GM23338 (cell line): ENCODE measurements around the gene GALNT9. TPM values are rescaled to one million over a fixed set of nuclear protein-coding genes. Genes with fewer than 3 reads are reported as not detected.

ENCODE experiments used
- ATAC-seq: fragments of 200-7000 bp; cut with Tn5 transposase; 3 replicates; pipeline ENCODE4 v1.9.1; 2020
- DNase-seq: peaks from one replicate; pipeline ENCODE4 v3.0.0-alpha.2; 2015; ENCODE audit warnings: low spot score
- H2AFZ ChIP-seq: fragments of 200-600 bp; sonication (generic); 2 replicates; pipeline ENCODE4 v1.8.0; 2016; ENCODE audit warnings: antibody characterized with exemption, mild to moderate bottlenecking, moderate library complexity
- H3F3A ChIP-seq: fragments of 200-600 bp; sonication (generic); replicated peaks from 2 replicates; pipeline ENCODE4 v1.8.0; 2017; ENCODE audit warnings: antibody characterized with exemption, mixed run types, low read depth
- H3K27ac ChIP-seq: fragments of 200-600 bp; sonication (generic); 2 replicates; pipeline ENCODE4 v1.6.1; 2016; ENCODE audit warnings: low read depth
- H3K27me3 ChIP-seq: fragments of 200-600 bp; sonication (generic); 2 replicates; pipeline ENCODE4 v1.8.0; 2016; ENCODE audit warnings: mild to moderate bottlenecking, mixed run types, moderate library complexity; ENCODE audit not compliant: insufficient read depth
- H3K36me3 ChIP-seq: fragments of 200-600 bp; sonication (generic); 2 replicates; pipeline ENCODE4 v1.8.0; 2016; ENCODE audit warnings: mild to moderate bottlenecking; ENCODE audit not compliant: insufficient read depth
- H3K4me1 ChIP-seq: fragments of 200-600 bp; sonication (generic); 2 replicates; pipeline ENCODE4 v1.8.0; 2016; ENCODE audit warnings: mild to moderate bottlenecking, moderate library complexity; ENCODE audit not compliant: insufficient read depth
- H3K4me2 ChIP-seq: fragments of 200-600 bp; sonication (generic); 2 replicates; pipeline ENCODE4 v1.7.1; 2017; ENCODE audit warnings: mixed run types
- H3K4me3 ChIP-seq: fragments of 200-600 bp; sonication (generic); 2 replicates; pipeline ENCODE4 v1.6.1; 2016; ENCODE audit warnings: mixed run types
- H3K79me2 ChIP-seq: fragments of 200-600 bp; sonication (generic); replicated peaks from 2 replicates; pipeline ENCODE4 v1.8.0; 2017; ENCODE audit warnings: mild to moderate bottlenecking; ENCODE audit not compliant: insufficient read depth
- H3K9me2 ChIP-seq: fragments of 200-600 bp; sonication (generic); 2 replicates; pipeline ENCODE4 v1.8.0; 2017; ENCODE audit not compliant: insufficient read depth
- H4K20me1 ChIP-seq: fragments of 200-600 bp; sonication (generic); replicated peaks from 2 replicates; pipeline ENCODE4 v1.8.0; 2017; ENCODE audit warnings: mild to moderate bottlenecking; ENCODE audit not compliant: insufficient read depth
- H3K27ac Mint-ChIP-seq: 2 replicates; pipeline ENCODE4 v1.8.0; 2020; ENCODE audit warnings: inconsistent platforms, mild to moderate bottlenecking, moderate library complexity, mixed read lengths
- H3K27me3 Mint-ChIP-seq: 3 replicates; pipeline ENCODE4 v1.8.0; 2022; ENCODE audit warnings: low read depth, mild to moderate bottlenecking, moderate library complexity, mixed read lengths, inconsistent platforms; ENCODE audit not compliant: insufficient read depth, poor library complexity
- H3K36me3 Mint-ChIP-seq: 3 replicates; pipeline ENCODE4 v1.8.0; 2021; ENCODE audit warnings: low read depth, mild to moderate bottlenecking, inconsistent platforms, moderate library complexity, mixed read lengths
- H3K4me1 Mint-ChIP-seq: 3 replicates; pipeline ENCODE4 v1.8.0; 2020; ENCODE audit warnings: mild to moderate bottlenecking, inconsistent platforms, mixed read lengths
- H3K4me3 Mint-ChIP-seq: 3 replicates; pipeline ENCODE4 v1.8.0; 2021; ENCODE audit warnings: moderate library complexity, mild to moderate bottlenecking, inconsistent platforms, mixed read lengths
- H3K9me3 Mint-ChIP-seq: 3 replicates; pipeline ENCODE4 v1.8.0; 2020; ENCODE audit warnings: moderate library complexity, mild to moderate bottlenecking, inconsistent platforms, mixed read lengths
- CREB1 ChIP-seq: fragments of 250-450 bp; sonication (Bioruptor Pico); IDR thresholded peaks from 2 replicates; pipeline ENCODE4 v1.5.0; 2020; ENCODE audit warnings: low read depth, mild to moderate bottlenecking, moderate library complexity
- EZH2 ChIP-seq: fragments of 200-600 bp; sonication (generic); IDR thresholded peaks from one replicate; pipeline ENCODE4 v1.8.0; 2017; ENCODE audit warnings: antibody characterized with exemption, mild to moderate bottlenecking, low read depth; ENCODE audit not compliant: unreplicated experiment
- EZH2phosphoT487 ChIP-seq: fragments of 200-600 bp; sonication (generic); IDR thresholded peaks from one replicate; pipeline ENCODE4 v1.8.1; 2018; ENCODE audit warnings: antibody characterized with exemption; ENCODE audit not compliant: unreplicated experiment
- JUNB ChIP-seq: IDR thresholded peaks from one replicate; pipeline ENCODE4 v1.6.1; 2016; ENCODE audit warnings: antibody characterized with exemption; ENCODE audit not compliant: unreplicated experiment
- NANOG ChIP-seq: IDR thresholded peaks from 2 replicates; pipeline ENCODE4 v1.6.1; 2016; ENCODE audit warnings: antibody characterized with exemption, borderline replicate concordance
- REST ChIP-seq: IDR thresholded peaks from one replicate; pipeline ENCODE4 v1.6.1; 2018; ENCODE audit warnings: antibody characterized with exemption; ENCODE audit not compliant: unreplicated experiment
- STAT1 ChIP-seq: IDR thresholded peaks from one replicate; pipeline ENCODE4 v1.6.1; 2016; ENCODE audit warnings: antibody characterized with exemption; ENCODE audit not compliant: unreplicated experiment
- ZNF114 ChIP-seq: fragments of 250-450 bp; sonication (Bioruptor Pico); IDR thresholded peaks from 2 replicates; pipeline ENCODE4 v1.5.0; 2020; ENCODE audit warnings: mild to moderate bottlenecking, moderate library complexity
- ZNF331 ChIP-seq: fragments of 250-450 bp; sonication (Bioruptor Pico); IDR thresholded peaks from 2 replicates; pipeline ENCODE4 v1.5.0; 2020; ENCODE audit warnings: low read depth, mild to moderate bottlenecking, moderate library complexity
- polyA plus RNA-seq: library from polyadenylated mRNA; unstranded; fragments of >200 nt; fragmentation: Nextera tagmentation; extraction: Ambion mirVana; gene quantifications from 2 replicates; pipeline ENCODE4 v1.2.1, GENCODE V29; 2016
- total RNA-seq: library from RNA; depleted of rRNA; stranded (reverse); fragments of >200 nt; shearing (Covaris generic); gene quantifications from 2 replicates; pipeline ENCODE4 v1.2.3, GENCODE V29; 2014
- TF ChIP-seq, protein P1 (sequence below), 2 experiments: fragments of 200-600 bp in 1 of 2; sonication (generic) in 1 of 2; conservative IDR thresholded peaks; 2 replicates each; pipeline versions ENCODE4 v1.5.1 to v1.6.1; 2016 to 2017; ENCODE audit warnings: antibody characterized with exemption in 2 of 2, low read depth in 2 of 2, mild to moderate bottlenecking in 2 of 2, moderate library complexity in 1 of 2

The GALNT9 gene
- total and polyA plus RNA-seq, 2 experiments from 2014 or later: 0.81 to 2.5 TPM

GRCh38 chr12:132291402-132292175 lies 37.8 kb downstream of the GALNT9 start (continued):
- TF ChIP-seq CREB1 (no peak), ZNF114 (CRISPR knock-in tag) (no peak)
- TF ChIP-seq, protein P1, sequence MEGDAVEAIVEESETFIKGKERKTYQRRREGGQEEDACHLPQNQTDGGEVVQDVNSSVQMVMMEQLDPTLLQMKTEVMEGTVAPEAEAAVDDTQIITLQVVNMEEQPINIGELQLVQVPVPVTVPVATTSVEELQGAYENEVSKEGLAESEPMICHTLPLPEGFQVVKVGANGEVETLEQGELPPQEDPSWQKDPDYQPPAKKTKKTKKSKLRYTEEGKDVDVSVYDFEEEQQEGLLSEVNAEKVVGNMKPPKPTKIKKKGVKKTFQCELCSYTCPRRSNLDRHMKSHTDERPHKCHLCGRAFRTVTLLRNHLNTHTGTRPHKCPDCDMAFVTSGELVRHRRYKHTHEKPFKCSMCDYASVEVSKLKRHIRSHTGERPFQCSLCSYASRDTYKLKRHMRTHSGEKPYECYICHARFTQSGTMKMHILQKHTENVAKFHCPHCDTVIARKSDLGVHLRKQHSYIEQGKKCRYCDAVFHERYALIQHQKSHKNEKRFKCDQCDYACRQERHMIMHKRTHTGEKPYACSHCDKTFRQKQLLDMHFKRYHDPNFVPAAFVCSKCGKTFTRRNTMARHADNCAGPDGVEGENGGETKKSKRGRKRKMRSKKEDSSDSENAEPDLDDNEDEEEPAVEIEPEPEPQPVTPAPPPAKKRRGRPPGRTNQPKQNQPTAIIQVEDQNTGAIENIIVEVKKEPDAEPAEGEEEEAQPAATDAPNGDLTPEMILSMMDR (conservative IDR thresholded peaks at IDR 0.05; ENCODE audit: low read depth in 2 of 2): no peak

DNA sequence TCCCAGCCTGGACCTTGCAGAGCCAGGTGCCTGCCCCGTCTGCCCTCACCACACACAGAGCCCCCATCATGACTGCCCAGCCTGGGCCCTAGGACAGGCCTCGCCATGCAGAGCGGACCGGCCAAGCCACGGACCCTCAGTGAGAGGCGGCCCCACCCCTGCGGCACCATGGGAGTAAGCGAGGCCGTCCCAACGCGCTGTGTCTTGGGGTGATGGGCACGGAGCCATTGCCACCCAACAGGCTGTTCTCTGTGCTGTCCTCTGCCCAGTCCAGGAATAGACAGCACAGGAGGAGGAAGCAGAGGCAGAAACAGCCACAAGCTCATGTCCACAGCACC lies 39.2 kb downstream of the GALNT9 start:
- Histone ChIP-seq H3K79me2 (no peaks in the 10 kb centered on the region), H3K9me2 (no peaks in the 10 kb centered on the region), H3K4me2 (no peak overlapping the region), H3K36me3 (no peaks in the 10 kb centered on the region), H2AFZ (no peak overlapping the region), H4K20me1 (no peaks in the 10 kb centered on the region), H3F3A (no peaks in the 10 kb centered on the region), H3K27me3 (no peaks in the 10 kb centered on the region), H3K27ac (no peak overlapping the region), H3K4me1 (peaks cover 4% of the 10 kb centered on the region; the same call in 1 of the 2 replicates), H3K4me3 (no peak overlapping the region)
- Mint-ChIP-seq H3K27ac (no peak overlapping the region), H3K4me1 (peaks cover 19% of the 10 kb centered on the region), H3K4me3 (no peak overlapping the region), H3K27me3 (peaks cover 18% of the 10 kb centered on the region), H3K9me3 (peaks cover 10% of the 10 kb centered on the region), H3K36me3 (peaks cover 2% of the 10 kb centered on the region; the same call in 1 of the 3 replicates)
- no peak for ATAC-seq
- TF ChIP-seq JUNB (no peak), STAT1 (no peak), REST (no peak), EZH2phosphoT487 (no peak), NANOG (no peak), EZH2 (no peak), ZNF331 (no peak)
- TF ChIP-seq, protein P1 (conservative IDR thresholded peaks at IDR 0.05; ENCODE audit: low read depth in 2 of 2): no peak
- DNase-seq: no peak
